K562 (cell line): Measurements from ENCODE around the gene ZNF689. TPM values are rescaled to one million over a fixed set of nuclear protein-coding genes. Genes with fewer than 3 reads are reported as not detected.

Experiments
- ATAC-seq: fragments of 200-7000 bp; cut with Tn5 transposase; 3 replicates; pipeline ENCODE4 v1.9.1; 2020; ENCODE audit warnings: moderate library complexity
- BruUV-seq: library from RNA; stranded (reverse); fragments of 400-500 nt; replicated peaks from 2 replicates; lab custom pipeline; 2021; lab: Mats Ljungman, UMichigan
- CTCF ChIA-PET: fragments of 300-600 bp; formaldehyde crosslinking; extraction: SDS; loops from one replicate; lab custom pipeline; 2021; ENCODE audit warnings: low intra/inter-chr PET ratio; lab: Yijun Ruan, JAX
- POLR2A ChIA-PET: fragments of 300-600, 350-650 bp; sonication (Branson Sonifier 250); formaldehyde crosslinking; extraction: SDS; loops from one replicate; lab custom pipeline; 2021; ENCODE audit warnings: antibody characterized with exemption, inconsistent platforms; lab: Yijun Ruan, JAX
- DNase-seq, 4 experiments: peaks; one replicate each; pipeline versions ENCODE4 v3.0.0 to v3.0.0-alpha.2; 2011 to 2018; ENCODE audit warnings: low spot score in 3 of 4, mixed read lengths in 3 of 4; ENCODE audit errors: extremely low read depth in 1 of 4
- FAIRE-seq: peaks from 2 replicates; lab custom pipeline; 2011; peaks lifted over from hg19 to GRCh38; lab: Jason Lieb, UNC
- H2AFZ ChIP-seq: 2 replicates; pipeline ENCODE4 v1.6.0; 2011; ENCODE audit warnings: low read depth, low read length, control low read depth, inconsistent platforms
- H3K27ac ChIP-seq: fragments of 200-600 bp; 3 replicates; pipeline ENCODE4 v1.8.0; 2011; ENCODE audit warnings: low read depth, mild to moderate bottlenecking, control low read depth, inconsistent platforms, low read length, moderate library complexity, mixed read lengths; ENCODE audit errors: extremely low read depth
- H3K27me3 ChIP-seq, 2 experiments: fragments of 300-600 bp in 1 of 2; 2 replicates in 1 of 2; 3 replicates in 1 of 2; pipeline versions ENCODE4 v1.6.0 to v1.8.0; 2011; ENCODE audit warnings: inconsistent platforms in 2 of 2, low read length in 2 of 2, mild to moderate bottlenecking in 1 of 2, mixed read lengths in 1 of 2, moderate library complexity in 1 of 2; ENCODE audit not compliant: control insufficient read depth in 2 of 2, insufficient read depth in 2 of 2
- H3K36me3 ChIP-seq: fragments of 300-600 bp; 3 replicates; pipeline ENCODE4 v1.8.0; 2011; ENCODE audit warnings: mild to moderate bottlenecking, low read length, inconsistent platforms; ENCODE audit not compliant: control insufficient read depth, insufficient read depth
- H3K4me1 ChIP-seq, 2 experiments: fragments of 200-600 bp in 1 of 2; replicated peaks in 1 of 2; 2 replicates in 1 of 2; 3 replicates in 1 of 2; pipeline versions ENCODE4 v1.5.1 to v1.8.0; 2011; ENCODE audit warnings: inconsistent platforms in 2 of 2, low read length in 2 of 2, mild to moderate bottlenecking in 1 of 2, mixed read lengths in 1 of 2, moderate library complexity in 1 of 2; ENCODE audit not compliant: control insufficient read depth in 2 of 2, insufficient read depth in 2 of 2
- H3K4me2 ChIP-seq: 2 replicates; pipeline ENCODE4 v1.6.1; 2011; ENCODE audit warnings: low read length, control low read depth, inconsistent platforms, mixed read lengths; ENCODE audit not compliant: insufficient read depth
- H3K4me3 ChIP-seq: fragments of 200-600 bp; sonication (generic), shearing (Covaris generic); 2 replicates; pipeline ENCODE4 v1.5.1; 2016; ENCODE audit warnings: control low read depth, inconsistent platforms
- H3K79me2 ChIP-seq: fragments of 200-600 bp; 3 replicates; pipeline ENCODE4 v1.8.0; 2011; ENCODE audit warnings: low read length, inconsistent platforms; ENCODE audit not compliant: control insufficient read depth, insufficient read depth
- H3K9ac ChIP-seq, 2 experiments: 2 replicates each; pipeline versions ENCODE4 v1.6.0 to v1.6.1; 2011; ENCODE audit warnings: low read depth in 2 of 2, low read length in 2 of 2, control low read depth in 1 of 2, inconsistent platforms in 1 of 2, mild to moderate bottlenecking in 1 of 2, mixed read lengths in 1 of 2; ENCODE audit not compliant: insufficient read depth in 1 of 2
- H3K9me1 ChIP-seq: one replicate; pipeline ENCODE4 v1.6.0; 2011; ENCODE audit warnings: inconsistent platforms, mild to moderate bottlenecking, low read length, moderate library complexity; ENCODE audit not compliant: control insufficient read depth, insufficient read depth
- H3K9me3 ChIP-seq: replicated peaks from 2 replicates; pipeline ENCODE4 v1.5.1; 2011; ENCODE audit warnings: low read depth, low read length, inconsistent platforms; ENCODE audit not compliant: control insufficient read depth, insufficient read depth
- H4K20me1 ChIP-seq: replicated peaks from 2 replicates; pipeline ENCODE4 v1.6.1; 2011; ENCODE audit warnings: low read length, inconsistent platforms, mixed read lengths; ENCODE audit not compliant: control insufficient read depth, insufficient read depth
- CHD1 ChIP-seq: fragments of 200-600 bp; sonication (generic); IDR thresholded peaks from one replicate; pipeline ENCODE4 v1.6.1; 2012; ENCODE audit warnings: mild to moderate bottlenecking, moderate library complexity, low read length, inconsistent platforms
- TBP ChIP-seq: optimal IDR thresholded peaks from 2 replicates; pipeline ENCODE3; 2011; ENCODE audit warnings: low read depth, low read length, improper control_type of control experiment
- WGBS: fragments of 100-300 bp; shearing (Covaris generic); methylation state at CpG from one replicate; pipeline ENCODE4 v1.1.6; 2016; ENCODE audit warnings: low coverage, mixed read lengths; ENCODE audit not compliant: insufficient coverage; ENCODE audit errors: missing lambda C conversion rate; 5-methylcytosine and 5-hydroxymethylcytosine counted together
- in situ Hi-C: fragments of 300-500 bp; cut with MboI; formaldehyde crosslinking; loops from 4 replicates; pipeline ENCODE4 v1.15.0; 2018; ENCODE audit warnings: inconsistent platforms, mixed read lengths
- intact Hi-C: fragments of 100-400 bp; cut with micrococcal nuclease; formaldehyde crosslinking; loops from 2 replicates; pipeline ENCODE4 v1.14.2; 2022
- polyA plus RNA-seq, 8 experiments: library from polyadenylated mRNA; depleted of rRNA in 4 of 8; stranded (reverse) in 5 of 8; unstranded in 3 of 8; fragments of >200 nt; fragmentation: Nextera tagmentation in 2 of 8; fragmentation: Illumina TruSeq in 1 of 8; extraction: Ambion mirVana in 2 of 8; extraction: Trizol in 1 of 8; gene quantifications; 2 replicates each; pipeline versions ENCODE4 v1.2.1 to v1.2.3, GENCODE V29; 2011 to 2014; ENCODE audit warnings: inconsistent platforms in 1 of 8, missing spikeins in 1 of 8
- total RNA-seq, 7 experiments: library from RNA; depleted of rRNA in 6 of 7; stranded (reverse); fragments of >200 nt in 6 of 7; fragmentation: Illumina TruSeq in 2 of 7; extraction: Trizol in 2 of 7; gene quantifications; 2 replicates each; pipeline versions ENCODE4 v1.2.1 to v1.2.3, GENCODE V29; 2011 to 2021; ENCODE audit warnings: low replicate concordance in 1 of 7
- TF ChIP-seq, protein P1 (sequence below): sonication (generic); formaldehyde crosslinking; IDR thresholded peaks from 2 replicates; pipeline ENCODE4 v1.8.0; 2022; ENCODE audit warnings: mild to moderate bottlenecking, missing genetic modification reagents
- TF ChIP-seq, protein P2 (sequence below): fragments of 200-800 bp; sonication (Bioruptor generic); IDR thresholded peaks from 2 replicates; pipeline ENCODE4 v1.6.1; 2016; ENCODE audit warnings: missing genetic modification characterization, missing compliant biosample characterization
- TF ChIP-seq, protein P3 (sequence below), 2 experiments: IDR thresholded peaks; 2 replicates each; pipeline ENCODE4 v1.6.1; 2011; ENCODE audit warnings: borderline replicate concordance in 1 of 2, control low read depth in 1 of 2, low read depth in 1 of 2, low read length in 1 of 2, mild to moderate bottlenecking in 1 of 2, mixed read lengths in 1 of 2, moderate library complexity in 1 of 2; ENCODE audit not compliant: insufficient read depth in 1 of 2, insufficient read length in 1 of 2, poor library complexity in 1 of 2, severe bottlenecking in 1 of 2; ENCODE audit errors: extremely low read depth in 1 of 2

The ZNF689 gene
- total and polyA plus RNA-seq, 9 of the 15 experiments (the other 6 are each of a cell fraction or from before 2014, with no cell fraction given) = 5.4 to 15.4 (median 10.8) TPM

DNA sequence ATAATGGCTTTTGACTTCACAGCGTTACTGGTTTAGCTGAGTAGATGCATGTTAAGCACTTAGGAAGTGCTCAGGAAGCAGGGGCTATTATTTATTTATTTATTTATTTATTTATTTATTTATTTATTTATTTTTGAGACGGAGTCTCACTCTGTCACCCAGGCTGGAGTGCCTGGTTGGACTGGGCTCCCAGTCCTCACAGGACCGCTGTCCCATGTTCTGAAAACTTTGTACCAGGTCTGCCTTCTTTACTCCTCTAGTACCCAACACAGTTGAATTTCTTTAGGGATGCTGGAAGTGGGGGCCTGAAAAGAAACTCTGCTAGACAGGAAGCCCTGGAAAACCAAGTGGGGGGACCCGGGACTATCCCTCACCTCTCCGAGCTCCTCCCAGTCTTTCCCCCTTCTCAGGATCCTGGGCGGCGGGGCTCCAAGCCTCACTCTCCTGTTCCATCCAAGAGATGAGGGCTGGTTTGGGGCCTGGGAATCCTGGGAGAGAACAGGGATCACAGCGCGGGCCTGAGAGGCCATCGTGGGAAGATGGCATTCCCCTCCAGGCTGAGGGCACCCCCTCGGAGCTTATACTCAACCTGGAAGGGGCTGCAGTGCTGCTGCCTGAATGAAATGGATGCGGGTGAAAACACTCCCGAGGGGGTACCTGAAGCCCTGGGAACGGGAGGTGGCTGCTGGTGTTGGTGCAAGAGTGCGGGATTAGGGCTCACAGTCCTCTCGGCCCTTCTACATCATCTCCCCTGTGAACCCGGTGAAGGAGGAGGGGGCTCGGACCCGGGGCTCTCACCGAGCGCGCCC is 39.3 kb downstream of the ZNF689 start:
- no TSS peak for BruUV-seq
- no peak for FAIRE-seq
- Histone ChIP-seq H3K27me3 (no peaks in the 10 kb centered on the region), H3K4me1 (peaks cover 17 to 38% of the 10 kb centered on the region in 2 experiments), H3K9ac (peak overlapping the region; percentile 71 to 93), H3K4me3 (peak overlapping the region; percentile 65), H3K9me3 (no peaks in the 10 kb centered on the region), H3K4me2 (peak overlapping the region; percentile 92), H2AFZ (peak overlapping the region; percentile 88), H3K9me1 (no peaks in the 10 kb centered on the region), H3K27ac (peak overlapping the region; percentile 83), H4K20me1 (no peaks in the 10 kb centered on the region), H3K79me2 (peaks cover 36% of the 10 kb centered on the region), H3K36me3 (peaks cover 2% of the 10 kb centered on the region; the same call in 1 of the 3 replicates)
- WGBS = 48% methylated on average over 18 of the region's 22 CpGs
- in situ Hi-C loops = no loop called here
- ATAC-seq = no peak; the same call in 2 of the 3 replicates
- DNase-seq = peak in 2 of 4 experiments; percentile 12 to 42
- CTCF ChIA-PET = no interaction called here
- POLR2A ChIA-PET = interaction anchor here (0.6 to 2.8 kb wide), 7 partner anchors 11 to 125 kb away, joined by 3 to 28 read pairs (median 5); partner anchors contain the start of genes PRR14, SEPHS2, ZNF764 and ZNF785
- intact Hi-C loops = no loop called here
- TF ChIP-seq CHD1 (peak; percentile 65), TBP (no peak)
- TF ChIP-seq, protein P1, sequence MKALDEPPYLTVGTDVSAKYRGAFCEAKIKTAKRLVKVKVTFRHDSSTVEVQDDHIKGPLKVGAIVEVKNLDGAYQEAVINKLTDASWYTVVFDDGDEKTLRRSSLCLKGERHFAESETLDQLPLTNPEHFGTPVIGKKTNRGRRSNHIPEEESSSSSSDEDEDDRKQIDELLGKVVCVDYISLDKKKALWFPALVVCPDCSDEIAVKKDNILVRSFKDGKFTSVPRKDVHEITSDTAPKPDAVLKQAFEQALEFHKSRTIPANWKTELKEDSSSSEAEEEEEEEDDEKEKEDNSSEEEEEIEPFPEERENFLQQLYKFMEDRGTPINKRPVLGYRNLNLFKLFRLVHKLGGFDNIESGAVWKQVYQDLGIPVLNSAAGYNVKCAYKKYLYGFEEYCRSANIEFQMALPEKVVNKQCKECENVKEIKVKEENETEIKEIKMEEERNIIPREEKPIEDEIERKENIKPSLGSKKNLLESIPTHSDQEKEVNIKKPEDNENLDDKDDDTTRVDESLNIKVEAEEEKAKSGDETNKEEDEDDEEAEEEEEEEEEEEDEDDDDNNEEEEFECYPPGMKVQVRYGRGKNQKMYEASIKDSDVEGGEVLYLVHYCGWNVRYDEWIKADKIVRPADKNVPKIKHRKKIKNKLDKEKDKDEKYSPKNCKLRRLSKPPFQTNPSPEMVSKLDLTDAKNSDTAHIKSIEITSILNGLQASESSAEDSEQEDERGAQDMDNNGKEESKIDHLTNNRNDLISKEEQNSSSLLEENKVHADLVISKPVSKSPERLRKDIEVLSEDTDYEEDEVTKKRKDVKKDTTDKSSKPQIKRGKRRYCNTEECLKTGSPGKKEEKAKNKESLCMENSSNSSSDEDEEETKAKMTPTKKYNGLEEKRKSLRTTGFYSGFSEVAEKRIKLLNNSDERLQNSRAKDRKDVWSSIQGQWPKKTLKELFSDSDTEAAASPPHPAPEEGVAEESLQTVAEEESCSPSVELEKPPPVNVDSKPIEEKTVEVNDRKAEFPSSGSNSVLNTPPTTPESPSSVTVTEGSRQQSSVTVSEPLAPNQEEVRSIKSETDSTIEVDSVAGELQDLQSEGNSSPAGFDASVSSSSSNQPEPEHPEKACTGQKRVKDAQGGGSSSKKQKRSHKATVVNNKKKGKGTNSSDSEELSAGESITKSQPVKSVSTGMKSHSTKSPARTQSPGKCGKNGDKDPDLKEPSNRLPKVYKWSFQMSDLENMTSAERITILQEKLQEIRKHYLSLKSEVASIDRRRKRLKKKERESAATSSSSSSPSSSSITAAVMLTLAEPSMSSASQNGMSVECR = 0 out of 2 replicates have a peak, but pooled peaks have one; percentile 17
- TF ChIP-seq, protein P2, sequence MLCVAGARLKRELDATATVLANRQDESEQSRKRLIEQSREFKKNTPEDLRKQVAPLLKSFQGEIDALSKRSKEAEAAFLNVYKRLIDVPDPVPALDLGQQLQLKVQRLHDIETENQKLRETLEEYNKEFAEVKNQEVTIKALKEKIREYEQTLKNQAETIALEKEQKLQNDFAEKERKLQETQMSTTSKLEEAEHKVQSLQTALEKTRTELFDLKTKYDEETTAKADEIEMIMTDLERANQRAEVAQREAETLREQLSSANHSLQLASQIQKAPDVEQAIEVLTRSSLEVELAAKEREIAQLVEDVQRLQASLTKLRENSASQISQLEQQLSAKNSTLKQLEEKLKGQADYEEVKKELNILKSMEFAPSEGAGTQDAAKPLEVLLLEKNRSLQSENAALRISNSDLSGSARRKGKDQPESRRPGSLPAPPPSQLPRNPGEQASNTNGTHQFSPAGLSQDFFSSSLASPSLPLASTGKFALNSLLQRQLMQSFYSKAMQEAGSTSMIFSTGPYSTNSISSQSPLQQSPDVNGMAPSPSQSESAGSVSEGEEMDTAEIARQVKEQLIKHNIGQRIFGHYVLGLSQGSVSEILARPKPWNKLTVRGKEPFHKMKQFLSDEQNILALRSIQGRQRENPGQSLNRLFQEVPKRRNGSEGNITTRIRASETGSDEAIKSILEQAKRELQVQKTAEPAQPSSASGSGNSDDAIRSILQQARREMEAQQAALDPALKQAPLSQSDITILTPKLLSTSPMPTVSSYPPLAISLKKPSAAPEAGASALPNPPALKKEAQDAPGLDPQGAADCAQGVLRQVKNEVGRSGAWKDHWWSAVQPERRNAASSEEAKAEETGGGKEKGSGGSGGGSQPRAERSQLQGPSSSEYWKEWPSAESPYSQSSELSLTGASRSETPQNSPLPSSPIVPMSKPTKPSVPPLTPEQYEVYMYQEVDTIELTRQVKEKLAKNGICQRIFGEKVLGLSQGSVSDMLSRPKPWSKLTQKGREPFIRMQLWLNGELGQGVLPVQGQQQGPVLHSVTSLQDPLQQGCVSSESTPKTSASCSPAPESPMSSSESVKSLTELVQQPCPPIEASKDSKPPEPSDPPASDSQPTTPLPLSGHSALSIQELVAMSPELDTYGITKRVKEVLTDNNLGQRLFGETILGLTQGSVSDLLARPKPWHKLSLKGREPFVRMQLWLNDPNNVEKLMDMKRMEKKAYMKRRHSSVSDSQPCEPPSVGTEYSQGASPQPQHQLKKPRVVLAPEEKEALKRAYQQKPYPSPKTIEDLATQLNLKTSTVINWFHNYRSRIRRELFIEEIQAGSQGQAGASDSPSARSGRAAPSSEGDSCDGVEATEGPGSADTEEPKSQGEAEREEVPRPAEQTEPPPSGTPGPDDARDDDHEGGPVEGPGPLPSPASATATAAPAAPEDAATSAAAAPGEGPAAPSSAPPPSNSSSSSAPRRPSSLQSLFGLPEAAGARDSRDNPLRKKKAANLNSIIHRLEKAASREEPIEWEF (CRISPR knock-in tag) = 0 out of 2 replicates have a peak, but pooled peaks have one; percentile 26
- TF ChIP-seq, protein P3, sequence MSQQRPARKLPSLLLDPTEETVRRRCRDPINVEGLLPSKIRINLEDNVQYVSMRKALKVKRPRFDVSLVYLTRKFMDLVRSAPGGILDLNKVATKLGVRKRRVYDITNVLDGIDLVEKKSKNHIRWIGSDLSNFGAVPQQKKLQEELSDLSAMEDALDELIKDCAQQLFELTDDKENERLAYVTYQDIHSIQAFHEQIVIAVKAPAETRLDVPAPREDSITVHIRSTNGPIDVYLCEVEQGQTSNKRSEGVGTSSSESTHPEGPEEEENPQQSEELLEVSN (IDR thresholded peaks at IDR 0.05; ENCODE audit: borderline replicate concordance in 1 of 2, extremely low read depth in 1 of 2, insufficient read depth in 1 of 2, insufficient read length in 1 of 2, low read depth in 1 of 2, low read length in 1 of 2, poor library complexity in 1 of 2, severe bottlenecking in 1 of 2) = peak in 1 of 2 experiments; percentile 7
